Common myeloid progenitor, CD34-positive (primary cell): Measurements from ENCODE around the gene TOPBP1.

ENCODE experiments used
- CTCF ChIA-PET: fragments of 350-600 bp; sonication (Branson Sonifier 250); formaldehyde crosslinking; loops from one replicate; lab custom pipeline; 2021; ENCODE audit warnings: antibody characterized with exemption; lab: Charles Lee
- POLR2A ChIA-PET: fragments of 350-600 bp; sonication (Branson Sonifier 250); formaldehyde crosslinking; loops from one replicate; lab custom pipeline; 2021; ENCODE audit warnings: antibody characterized with exemption; lab: Charles Lee
- DNase-seq, 3 donors: peaks; one replicate each; pipeline versions ENCODE4 v3.0.0 to v3.0.0-alpha.2; 2013
- H3K27ac ChIP-seq, 2 experiments: 1 replicate in 1 of 2; 2 replicates in 1 of 2; pipeline ENCODE4 v1.7.0; 2013; ENCODE audit warnings: inconsistent platforms in 2 of 2, low read length in 2 of 2, mild to moderate bottlenecking in 2 of 2, low read depth in 1 of 2, moderate library complexity in 1 of 2; ENCODE audit not compliant: severe bottlenecking in 2 of 2, insufficient read depth in 1 of 2, poor library complexity in 1 of 2
- H3K27me3 ChIP-seq, 5 experiments: replicated peaks in 2 of 5; 1 replicate in 3 of 5; 2 replicates in 2 of 5; pipeline versions ENCODE4 v1.6.1 to v1.7.0; 2013; ENCODE audit warnings: low read length in 4 of 5, mild to moderate bottlenecking in 2 of 5, moderate library complexity in 2 of 5, inconsistent platforms in 1 of 5; ENCODE audit not compliant: insufficient read depth in 5 of 5, control insufficient read depth in 4 of 5
- H3K36me3 ChIP-seq, 4 experiments: 1 replicate in 2 of 4; 2 replicates in 2 of 4; pipeline versions ENCODE4 v1.6.1 to v1.7.0; 2013; ENCODE audit warnings: low read length in 3 of 4, control low read depth in 1 of 4, mild to moderate bottlenecking in 1 of 4; ENCODE audit not compliant: control insufficient read depth in 4 of 4, insufficient read depth in 4 of 4
- H3K4me1 ChIP-seq, 4 experiments: 1 replicate in 3 of 4; 2 replicates in 1 of 4; pipeline versions ENCODE4 v1.6.1 to v1.7.1; 2013; ENCODE audit warnings: low read length in 3 of 4, mild to moderate bottlenecking in 3 of 4, control low read depth in 1 of 4, inconsistent platforms in 1 of 4, moderate library complexity in 1 of 4; ENCODE audit not compliant: control insufficient read depth in 4 of 4, insufficient read depth in 4 of 4; ENCODE audit errors: control extremely low read depth in 1 of 4
- H3K4me3 ChIP-seq, 7 experiments: 1 replicate in 4 of 7; 2 replicates in 3 of 7; pipeline versions ENCODE4 v1.5.1 to v1.7.0; 2013; ENCODE audit warnings: mild to moderate bottlenecking in 7 of 7, low read length in 6 of 7, moderate library complexity in 6 of 7, inconsistent platforms in 2 of 7, low read depth in 2 of 7, control low read depth in 1 of 7; ENCODE audit not compliant: insufficient read depth in 4 of 7, control insufficient read depth in 1 of 7; ENCODE audit errors: extremely low read depth in 1 of 7
- H3K9me3 ChIP-seq, 5 experiments: 1 replicate in 4 of 5; 2 replicates in 1 of 5; pipeline versions ENCODE4 v1.6.1 to v1.7.1; 2013; ENCODE audit warnings: low read length in 4 of 5, mild to moderate bottlenecking in 2 of 5, inconsistent platforms in 1 of 5, low read depth in 1 of 5, moderate library complexity in 1 of 5; ENCODE audit not compliant: control insufficient read depth in 4 of 5, insufficient read depth in 2 of 5; ENCODE audit errors: control extremely low read depth in 1 of 5
- WGBS: methylation state at CpG from one replicate; pipeline ENCODE4 v1.1.5; 2013; ENCODE audit not compliant: insufficient coverage; 5-methylcytosine and 5-hydroxymethylcytosine counted together

Gene TOPBP1

DNA sequence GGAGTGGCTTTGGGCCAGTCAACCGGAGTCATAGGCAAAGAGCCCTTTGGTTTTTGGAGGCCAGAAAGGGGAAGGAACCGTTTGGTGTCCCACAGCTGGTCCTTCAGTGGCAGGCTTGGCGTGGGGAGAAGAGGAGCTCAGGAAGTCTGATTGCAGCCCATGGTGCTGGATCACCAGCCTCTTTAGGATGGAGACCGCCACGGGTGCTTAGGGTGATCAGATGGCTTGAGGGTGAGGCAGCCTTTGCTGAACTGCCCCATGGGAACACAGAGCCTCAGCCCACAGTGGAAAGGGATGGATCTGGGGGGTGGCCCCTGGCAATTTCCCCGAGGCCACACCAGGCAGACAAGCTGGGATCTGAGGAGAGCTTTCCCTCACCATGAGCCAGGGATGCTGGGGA, 38.6 kb upstream of the TOPBP1 start:
- H3K27me3 ChIP-seq, result peaks cover 0 to 5% (median 0%) of the 10 kb centered on the region in 5 experiments
- DNase-seq, result no peak
- H3K36me3 ChIP-seq, result no peaks in the 10 kb centered on the region
- H3K27ac ChIP-seq, result no peak overlapping the region
- H3K4me1 ChIP-seq, result no peaks in the 10 kb centered on the region
- WGBS, result 91% methylated on average over 6 of the region's 6 CpGs
- ChIA-PET POLR2A (no interaction called here), CTCF (interaction anchor here (1.8 kb wide), 1 partner anchor 9 kb away, joined by 8 read pairs; no protein-coding TSS in a partner anchor)
- peaks cover 0 to 9% (median 0%) of the 10 kb centered on the region in 5 experiments for H3K9me3 ChIP-seq
- no peak overlapping the region for H3K4me3 ChIP-seq

DNA sequence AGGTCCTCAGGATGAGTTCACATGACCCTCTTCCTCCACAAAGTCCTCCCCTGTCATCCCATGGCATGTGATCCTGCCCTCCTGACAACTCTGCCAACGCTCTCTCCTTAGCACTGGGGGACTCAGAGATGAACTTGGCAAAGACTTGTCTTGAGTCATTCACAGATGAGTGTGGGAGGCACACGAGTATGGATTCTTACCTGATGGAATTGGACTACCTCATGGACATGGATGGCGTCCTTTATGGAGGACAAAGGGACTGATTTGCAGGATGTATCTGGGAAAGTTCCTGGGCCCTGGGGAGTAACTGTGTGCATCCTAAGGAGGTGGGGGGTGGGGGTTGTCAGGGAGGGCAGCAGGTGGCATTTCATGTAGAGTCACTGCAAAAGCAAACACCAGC, 38.2 kb upstream of the TOPBP1 start:
- H3K27ac ChIP-seq, result no peak overlapping the region
- WGBS, result 91% methylated on average over 2 of the region's 3 CpGs
- no peaks in the 10 kb centered on the region for H3K4me1 ChIP-seq
- no peak for DNase-seq
- H3K9me3 ChIP-seq, result peaks cover 0 to 9% (median 0%) of the 10 kb centered on the region in 5 experiments
- H3K27me3 ChIP-seq, result peaks cover 0 to 5% (median 0%) of the 10 kb centered on the region in 5 experiments
- no peaks in the 10 kb centered on the region for H3K36me3 ChIP-seq
- ChIA-PET POLR2A (no interaction called here), CTCF (interaction anchor here (1.8 kb wide), 1 partner anchor 9 kb away, joined by 8 read pairs; no protein-coding TSS in a partner anchor)
- no peak overlapping the region for H3K4me3 ChIP-seq

DNA sequence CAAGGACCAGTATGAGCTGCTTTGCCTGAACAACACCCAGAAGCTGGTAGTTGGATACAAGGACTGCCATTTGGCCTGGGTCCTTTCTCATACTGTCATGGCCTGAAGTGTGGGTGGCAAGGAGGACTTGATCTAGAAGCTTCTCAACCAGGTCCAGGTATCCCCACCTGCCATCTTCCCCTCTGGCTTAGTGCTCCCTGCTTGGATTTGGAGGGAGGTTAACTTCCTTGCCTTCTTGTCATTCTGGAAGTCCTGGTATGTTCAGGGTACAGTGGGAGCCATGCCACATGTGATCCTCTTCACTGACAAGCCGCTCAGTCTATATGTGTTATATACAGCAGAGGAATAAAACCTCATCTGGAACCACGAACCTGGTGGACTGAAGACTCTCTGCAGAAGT, 37.7 kb upstream of the TOPBP1 start:
- Histone ChIP-seq H3K4me3 (no peak overlapping the region), H3K36me3 (no peaks in the 10 kb centered on the region), H3K27ac (no peak overlapping the region), H3K9me3 (peaks cover 0 to 9% (median 0%) of the 10 kb centered on the region in 5 experiments), H3K27me3 (peaks cover 0 to 5% (median 0%) of the 10 kb centered on the region in 5 experiments), H3K4me1 (no peaks in the 10 kb centered on the region)
- ChIA-PET POLR2A (no interaction called here), CTCF (interaction anchor here (1.8 kb wide), 1 partner anchor 10 kb away, joined by 8 read pairs; no protein-coding TSS in a partner anchor)
- DNase-seq, result no peak
- WGBS, result 93% methylated on average over 2 of the region's 2 CpGs

DNA sequence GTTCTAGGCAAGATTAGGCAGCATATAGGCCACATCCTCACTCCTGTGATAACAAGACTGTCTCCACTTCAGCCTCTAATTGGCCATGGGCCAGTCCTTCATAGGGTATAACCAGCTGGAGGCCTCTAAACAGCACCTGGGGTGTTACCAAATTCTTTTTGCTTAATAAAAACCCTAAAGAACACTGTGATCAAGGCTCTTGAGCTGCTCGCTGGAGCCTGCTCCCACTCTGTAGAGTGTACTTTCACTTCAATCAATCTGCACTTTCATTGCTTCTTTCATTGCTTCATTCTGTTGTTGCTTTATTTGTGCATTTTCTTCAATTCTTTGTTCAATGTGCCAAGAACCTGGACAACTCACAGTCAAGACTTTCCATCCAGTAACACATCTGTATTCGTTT, 36.2 kb upstream of the TOPBP1 start:
- ChIA-PET POLR2A (no interaction called here), CTCF (no interaction called here)
- H3K36me3 ChIP-seq, result no peaks in the 10 kb centered on the region
- peaks cover 0 to 9% (median 0%) of the 10 kb centered on the region in 5 experiments for H3K9me3 ChIP-seq
- WGBS, result 78% methylated on average over 1 of the region's 2 CpGs
- no peak overlapping the region for H3K27ac ChIP-seq
- H3K27me3 ChIP-seq, result peaks cover 0 to 5% (median 0%) of the 10 kb centered on the region in 5 experiments
- DNase-seq, result no peak
- H3K4me1 ChIP-seq, result no peaks in the 10 kb centered on the region
- H3K4me3 ChIP-seq, result no peak overlapping the region

DNA sequence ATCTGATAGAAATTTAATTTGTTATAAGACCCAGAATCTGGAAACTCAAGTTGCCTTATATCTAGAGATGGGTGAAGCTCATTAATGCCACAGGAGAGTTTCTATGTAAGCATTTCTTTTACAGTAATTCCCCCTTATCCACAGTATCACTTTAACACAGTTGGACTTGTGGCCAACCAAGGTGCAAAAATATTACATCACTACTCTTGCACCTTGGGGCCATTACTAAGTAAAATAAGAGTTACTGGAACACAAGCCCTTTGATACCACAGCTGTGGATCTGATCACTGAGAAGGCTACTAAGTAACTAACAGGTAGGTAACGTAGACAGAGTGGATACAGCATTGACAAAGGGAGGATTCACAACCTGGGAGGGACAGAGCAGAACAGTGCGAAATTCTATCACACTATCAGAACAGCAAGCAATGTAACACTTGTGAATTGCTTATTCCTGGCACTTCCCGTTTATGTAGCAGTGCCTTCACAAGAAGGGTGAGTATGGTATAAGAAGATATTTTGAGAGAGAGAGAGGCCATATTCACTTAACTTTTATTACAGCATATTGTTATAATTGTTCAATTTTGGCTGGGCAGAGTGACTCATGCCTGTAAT, 33.9 kb upstream of the TOPBP1 start:
- Histone ChIP-seq H3K36me3 (no peaks in the 10 kb centered on the region), H3K27ac (no peak overlapping the region), H3K9me3 (peaks cover 0 to 9% (median 0%) of the 10 kb centered on the region in 5 experiments), H3K4me3 (no peak overlapping the region), H3K4me1 (no peaks in the 10 kb centered on the region), H3K27me3 (peaks cover 0 to 10% (median 0%) of the 10 kb centered on the region in 5 experiments)
- ChIA-PET POLR2A (no interaction called here), CTCF (interaction anchor here (0.9 kb wide), 1 partner anchor 12 kb away, joined by 3 read pairs; no protein-coding TSS in a partner anchor)
- no peak for DNase-seq
- WGBS, result 100% methylated on average over 2 of the region's 3 CpGs

DNA sequence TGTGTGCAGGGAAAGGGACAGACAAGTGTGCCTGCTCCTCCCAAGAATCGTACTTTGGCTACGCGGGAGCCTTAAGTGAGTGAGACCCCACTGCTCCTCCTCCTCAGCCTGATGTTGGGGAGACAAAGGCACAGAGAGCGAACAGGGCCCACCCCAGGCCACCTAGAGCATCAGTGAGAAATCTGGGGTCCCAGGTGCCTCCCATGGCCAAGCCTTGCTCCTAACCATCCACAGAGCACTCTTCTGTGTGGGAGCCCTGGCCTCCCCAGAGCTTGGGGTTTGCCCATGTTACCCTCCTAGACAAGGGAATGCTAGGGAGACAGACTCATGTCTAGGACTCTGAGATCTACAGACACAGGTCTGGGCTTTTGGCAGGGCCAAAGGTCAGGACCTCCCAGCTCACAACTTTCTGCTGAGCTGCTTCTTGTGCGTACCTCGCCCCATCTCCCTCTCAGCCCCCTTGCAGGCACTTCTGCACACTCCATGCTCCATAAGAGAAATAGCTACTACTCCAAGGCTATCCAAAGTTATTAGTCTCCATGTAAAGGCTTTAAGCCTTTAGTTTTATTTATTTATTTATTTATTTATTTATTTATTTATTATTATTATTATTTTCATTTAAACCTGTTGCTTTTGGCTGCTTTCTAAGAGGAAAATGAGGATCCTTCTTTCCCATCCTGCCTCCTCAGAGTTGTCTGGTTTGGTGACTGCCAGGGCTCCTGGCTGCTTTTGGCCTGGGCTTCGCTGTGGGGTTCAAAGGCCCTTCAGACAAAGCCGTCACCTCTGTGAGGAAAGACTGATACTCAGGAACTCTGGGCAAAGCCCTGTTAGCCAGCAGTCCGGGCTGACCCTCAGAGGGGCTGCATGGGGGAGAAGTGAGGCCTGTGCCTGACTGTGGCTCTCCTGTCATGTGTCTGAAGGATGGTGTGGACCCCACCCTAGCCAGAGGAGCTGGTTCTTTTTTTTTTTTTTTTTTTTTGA, 32.8 kb upstream of the TOPBP1 start:
- H3K36me3 ChIP-seq, result no peaks in the 10 kb centered on the region
- DNase-seq, result no peak
- no peak overlapping the region for H3K27ac ChIP-seq
- peaks cover 0 to 10% (median 0%) of the 10 kb centered on the region in 5 experiments for H3K27me3 ChIP-seq
- CTCF ChIA-PET, result interaction anchor here (0.9 kb wide), 1 partner anchor 13 kb away, joined by 3 read pairs; no protein-coding TSS in a partner anchor
- H3K4me3 ChIP-seq, result no peak overlapping the region
- H3K9me3 ChIP-seq, result peaks cover 0 to 9% (median 0%) of the 10 kb centered on the region in 5 experiments
- POLR2A ChIA-PET, result no interaction called here
- H3K4me1 ChIP-seq, result no peaks in the 10 kb centered on the region
- 97% methylated on average over 9 of the region's 9 CpGs for WGBS
